SJCRH30 (cell line): ENCODE data around the gene RHCG. TPM values are rescaled to one million over a fixed set of nuclear protein-coding genes. Genes with fewer than 3 reads are reported as not detected.

Experiments used
- DNase-seq, 2 experiments: peaks; one replicate each; pipeline ENCODE4 v3.0.0-alpha.2; 2015 to 2020
- H3K27ac ChIP-seq: fragments of 250-450 bp; sonication (Bioruptor Pico); 2 replicates; pipeline ENCODE4 v1.5.1; 2020; ENCODE audit warnings: mild to moderate bottlenecking, moderate library complexity
- H3K27me3 ChIP-seq: fragments of 250-450 bp; sonication (Bioruptor Pico); 2 replicates; pipeline ENCODE4 v1.5.1; 2020; ENCODE audit warnings: mild to moderate bottlenecking, moderate library complexity
- H3K36me3 ChIP-seq: fragments of 250-450 bp; sonication (Bioruptor Pico); 2 replicates; pipeline ENCODE4 v1.5.1; 2020; ENCODE audit warnings: mild to moderate bottlenecking, moderate library complexity
- H3K4me1 ChIP-seq: fragments of 250-450 bp; sonication (Bioruptor Pico); 2 replicates; pipeline ENCODE4 v1.5.1; 2020; ENCODE audit warnings: mild to moderate bottlenecking, moderate library complexity
- H3K4me3 ChIP-seq: fragments of 250-450 bp; sonication (Bioruptor Pico); 2 replicates; pipeline ENCODE4 v1.5.1; 2020; ENCODE audit warnings: mild to moderate bottlenecking, moderate library complexity
- H3K9me3 ChIP-seq: fragments of 250-450 bp; sonication (Bioruptor Pico); replicated peaks from 2 replicates; pipeline ENCODE4 v1.5.1; 2020; ENCODE audit warnings: mild to moderate bottlenecking, moderate library complexity
- total RNA-seq: library from RNA; depleted of rRNA; stranded (reverse); fragments of >200 nt; shearing (Covaris generic); gene quantifications from 2 replicates; pipeline ENCODE4 v1.2.3, GENCODE V29; 2014

Gene RHCG
- total RNA-seq, 1 experiment from 2014 or later, result not detected

DNA sequence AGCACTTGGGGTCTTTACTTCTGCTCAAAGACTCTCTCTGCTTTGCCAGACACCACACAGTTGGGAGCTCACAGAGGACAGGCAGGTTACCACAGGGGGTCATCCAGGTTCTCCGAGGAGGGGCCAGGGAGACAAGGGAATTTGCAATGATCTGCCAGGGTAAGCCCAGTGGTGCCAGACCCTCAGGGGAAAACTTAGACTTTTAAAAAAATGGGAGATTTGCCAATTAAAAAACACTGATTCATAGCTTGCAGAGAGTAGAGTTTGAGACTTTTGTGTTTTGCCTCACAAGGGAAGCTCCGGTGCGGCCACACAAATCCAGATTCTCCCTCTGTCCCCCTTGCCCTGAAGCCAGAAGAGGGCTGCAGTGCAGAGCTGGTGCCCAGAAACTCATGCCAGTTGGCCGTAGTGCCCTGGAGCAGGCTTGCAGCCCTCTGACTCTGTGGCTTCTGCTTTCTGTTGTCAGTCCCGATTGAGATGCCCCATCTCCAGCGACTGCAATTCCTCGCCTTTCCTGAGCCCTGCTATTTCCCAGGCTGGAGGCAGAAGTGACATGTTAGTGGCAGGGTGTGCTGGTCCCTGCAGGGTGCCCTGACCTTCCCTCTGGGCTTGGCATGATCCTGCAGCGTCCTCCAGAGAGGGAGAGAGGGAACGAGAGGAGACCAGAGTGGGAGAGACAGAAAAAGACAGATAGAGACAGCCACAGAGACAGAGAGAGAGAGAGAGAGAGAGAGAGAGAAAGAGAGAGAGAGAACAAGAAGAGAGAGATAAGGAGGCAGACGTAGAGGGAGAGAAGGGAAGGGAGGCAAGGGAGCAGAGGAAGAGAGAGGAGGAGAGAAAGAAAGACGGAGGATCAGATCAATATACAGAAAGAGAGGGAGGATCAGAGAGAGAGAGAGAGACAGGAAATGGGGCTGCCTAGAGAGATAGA is 46.0 kb downstream of the RHCG start:
- peaks cover 14% of the 10 kb centered on the region for H3K27me3 ChIP-seq
- no peaks in the 10 kb centered on the region for H3K4me1 ChIP-seq
- no peak overlapping the region for H3K27ac ChIP-seq
- H3K36me3 ChIP-seq, result no peaks in the 10 kb centered on the region
- no peak overlapping the region for H3K4me3 ChIP-seq
- no peaks in the 10 kb centered on the region for H3K9me3 ChIP-seq
- DNase-seq, result no peak

DNA sequence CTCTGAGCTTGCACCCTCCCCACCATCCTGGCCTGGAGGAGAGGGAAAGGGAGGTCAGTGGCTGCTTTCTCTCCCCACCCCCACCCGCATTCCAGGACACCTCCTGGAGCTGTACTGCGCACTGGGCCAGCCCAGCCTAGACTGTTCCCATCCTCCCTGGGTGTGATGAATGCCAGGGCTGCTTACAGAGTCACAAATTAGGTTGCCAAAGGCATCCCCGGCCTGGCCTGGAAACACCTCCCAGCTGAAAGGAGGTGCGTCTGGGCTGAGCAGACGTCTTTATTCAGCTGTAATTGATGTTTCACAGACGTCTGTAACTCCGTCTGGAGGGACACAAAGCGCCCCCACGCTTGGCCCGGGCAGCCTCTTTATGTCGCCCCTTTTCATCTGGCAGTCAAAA is 47.6 kb downstream of the RHCG start:
- H3K9me3 ChIP-seq, result no peaks in the 10 kb centered on the region
- H3K4me3 ChIP-seq, result no peak overlapping the region
- H3K4me1 ChIP-seq, result no peaks in the 10 kb centered on the region
- DNase-seq, result no peak
- H3K27ac ChIP-seq, result no peak overlapping the region
- no peaks in the 10 kb centered on the region for H3K36me3 ChIP-seq
- peaks cover 16% of the 10 kb centered on the region for H3K27me3 ChIP-seq

GRCh38 chr15:89447676-89448075 is 48.7 kb downstream of the RHCG start:
- no peak overlapping the region for H3K4me3 ChIP-seq
- H3K4me1 ChIP-seq, result no peaks in the 10 kb centered on the region
- H3K27me3 ChIP-seq, result peaks cover 16% of the 10 kb centered on the region
- no peaks in the 10 kb centered on the region for H3K9me3 ChIP-seq
- H3K36me3 ChIP-seq, result no peaks in the 10 kb centered on the region
- H3K27ac ChIP-seq, result no peak overlapping the region
- no peak for DNase-seq

- Histone ChIP-seq H3K27ac (no peak overlapping the region), H3K36me3 (no peaks in the 10 kb centered on the region), H3K4me3 (no peak overlapping the region), H3K4me1 (no peaks in the 10 kb centered on the region), H3K27me3 (peaks cover 19% of the 10 kb centered on the region), H3K9me3 (no peaks in the 10 kb centered on the region)
- DNase-seq, result no peak
Measured at GRCh38 chr15:89446255-89446891, 50.0 kb downstream of the RHCG start.

- Histone ChIP-seq H3K4me1 (no peaks in the 10 kb centered on the region), H3K36me3 (no peaks in the 10 kb centered on the region), H3K27me3 (peaks cover 19% of the 10 kb centered on the region), H3K9me3 (no peaks in the 10 kb centered on the region), H3K27ac (no peak overlapping the region), H3K4me3 (no peak overlapping the region)
- DNase-seq, result no peak
Measured at GRCh38 chr15:89445518-89445917, 50.9 kb downstream of the RHCG start.

- no peak overlapping the region for H3K27ac ChIP-seq
- H3K4me3 ChIP-seq, result no peak overlapping the region
- no peaks in the 10 kb centered on the region for H3K9me3 ChIP-seq
- no peak for DNase-seq
- no peaks in the 10 kb centered on the region for H3K36me3 ChIP-seq
- peaks cover 23% of the 10 kb centered on the region for H3K27me3 ChIP-seq
- no peaks in the 10 kb centered on the region for H3K4me1 ChIP-seq
Measured at GRCh38 chr15:89444241-89445225, 51.9 kb downstream of the RHCG start.

DNA sequence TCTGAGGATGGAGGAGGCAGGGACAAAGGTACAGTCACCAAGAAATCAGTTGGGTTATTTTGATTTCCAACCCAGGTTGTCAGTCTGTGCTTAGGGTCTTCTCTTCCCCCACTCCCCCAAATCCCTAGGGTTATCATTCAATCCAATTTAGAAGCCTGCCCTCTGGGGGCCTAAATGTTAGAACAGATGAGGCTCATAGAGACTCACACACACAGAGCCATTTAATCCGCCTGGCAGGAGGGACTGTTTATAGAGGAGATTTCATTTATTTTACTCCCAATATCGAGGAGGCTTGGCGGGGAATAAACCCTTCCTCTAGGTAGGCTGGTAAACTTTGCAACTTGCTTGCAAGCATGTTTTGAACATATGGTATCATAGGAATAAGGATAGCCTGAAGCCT is 52.8 kb downstream of the RHCG start:
- no peak for DNase-seq
- Histone ChIP-seq H3K27me3 (peaks cover 28% of the 10 kb centered on the region), H3K4me1 (no peaks in the 10 kb centered on the region), H3K9me3 (no peaks in the 10 kb centered on the region), H3K36me3 (no peaks in the 10 kb centered on the region), H3K4me3 (no peak overlapping the region), H3K27ac (no peak overlapping the region)

DNA sequence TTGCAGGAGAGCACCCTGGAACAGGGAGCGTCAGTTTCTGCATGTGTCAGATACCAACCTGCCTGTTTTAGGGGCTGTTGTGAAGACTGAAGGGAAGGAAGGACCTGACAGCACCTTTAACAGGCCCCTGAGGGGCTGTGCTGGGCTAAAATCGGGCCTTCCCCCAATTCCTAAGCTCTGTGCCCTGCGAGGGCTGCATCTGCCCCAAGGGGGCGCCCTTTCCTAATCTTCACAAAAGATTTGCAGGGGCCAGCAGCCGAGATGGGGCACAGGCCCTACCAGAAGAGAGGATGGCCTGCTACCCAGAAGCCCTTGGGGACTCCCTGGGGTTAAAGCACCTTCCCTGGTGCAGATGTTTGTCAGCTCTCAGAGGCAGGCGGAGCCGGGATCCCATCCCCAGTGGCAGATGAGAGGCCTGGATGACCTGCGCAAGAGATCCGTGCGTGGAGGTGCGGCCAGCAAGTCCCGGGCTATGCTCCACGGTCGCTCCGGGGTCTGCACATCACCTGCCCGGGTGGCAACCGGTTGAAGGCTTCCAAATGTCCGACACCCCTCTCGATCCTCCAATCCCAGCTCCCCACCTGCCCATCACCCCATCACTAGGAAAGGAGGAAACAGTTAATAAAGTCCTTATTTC is 53.6 kb downstream of the RHCG start:
- Histone ChIP-seq H3K4me1 (no peaks in the 10 kb centered on the region), H3K36me3 (no peaks in the 10 kb centered on the region), H3K27ac (no peak overlapping the region), H3K4me3 (no peak overlapping the region), H3K27me3 (peaks cover 22% of the 10 kb centered on the region), H3K9me3 (no peaks in the 10 kb centered on the region)
- peak; percentile 53 to 63 for DNase-seq

DNA sequence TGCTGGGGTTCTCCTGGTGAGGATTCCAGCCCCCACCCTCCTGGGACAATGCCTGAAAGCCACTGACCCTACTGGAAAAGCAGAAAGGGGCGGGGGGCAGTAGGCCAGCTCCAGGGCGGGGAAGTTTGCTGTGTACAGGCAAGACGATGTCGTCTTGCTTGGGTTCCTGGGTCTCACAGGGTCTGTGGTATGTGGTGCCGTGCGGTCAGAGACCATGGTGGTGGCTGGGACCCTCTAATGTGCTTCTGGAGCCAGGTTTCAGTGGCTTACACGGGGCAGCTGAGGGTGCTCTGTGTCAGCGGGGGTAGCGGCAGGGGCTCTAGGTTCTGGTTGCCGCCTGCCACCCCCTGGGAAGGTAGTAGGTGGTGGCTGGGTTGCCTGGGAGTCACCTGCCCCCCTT is 54.2 kb downstream of the RHCG start:
- H3K4me1 ChIP-seq, result no peaks in the 10 kb centered on the region
- no peak for DNase-seq
- H3K36me3 ChIP-seq, result no peaks in the 10 kb centered on the region
- H3K27ac ChIP-seq, result no peak overlapping the region
- no peaks in the 10 kb centered on the region for H3K9me3 ChIP-seq
- peaks cover 21% of the 10 kb centered on the region for H3K27me3 ChIP-seq
- no peak overlapping the region for H3K4me3 ChIP-seq

GRCh38 chr15:89441295-89441812 is 55.0 kb downstream of the RHCG start:
- no peak overlapping the region for H3K4me3 ChIP-seq
- no peak overlapping the region for H3K27ac ChIP-seq
- no peaks in the 10 kb centered on the region for H3K9me3 ChIP-seq
- no peaks in the 10 kb centered on the region for H3K36me3 ChIP-seq
- no peaks in the 10 kb centered on the region for H3K4me1 ChIP-seq
- DNase-seq, result no peak
- peaks cover 26% of the 10 kb centered on the region for H3K27me3 ChIP-seq

DNA sequence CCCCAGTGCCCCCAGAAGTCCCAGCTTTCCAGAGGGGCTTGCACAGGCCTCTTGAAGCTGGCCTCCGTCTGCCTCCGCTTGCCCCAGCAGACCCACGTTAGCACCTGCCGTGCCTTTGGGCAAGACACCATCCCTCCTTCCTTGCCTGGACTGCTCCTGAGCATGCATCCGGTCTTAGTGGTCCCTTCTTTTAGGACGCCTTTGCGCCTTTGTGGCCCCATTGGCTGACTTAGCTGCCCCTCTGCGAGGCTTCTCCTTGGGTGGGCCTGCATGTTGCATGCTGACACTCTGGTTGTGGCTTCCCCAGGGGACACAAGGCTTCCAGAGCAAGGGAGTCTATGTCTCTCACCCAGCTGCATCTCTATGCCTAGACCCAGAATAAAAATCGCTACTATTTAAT is 56.6 kb downstream of the RHCG start:
- peaks cover 37% of the 10 kb centered on the region for H3K27me3 ChIP-seq

GRCh38 chr15:89436560-89437311 is 59.6 kb downstream of the RHCG start:
- DNase-seq, result no peak
- H3K4me3 ChIP-seq, result no peak overlapping the region
- no peaks in the 10 kb centered on the region for H3K4me1 ChIP-seq
- peaks cover 38% of the 10 kb centered on the region for H3K27me3 ChIP-seq
- H3K36me3 ChIP-seq, result no peaks in the 10 kb centered on the region
- no peaks in the 10 kb centered on the region for H3K9me3 ChIP-seq
- H3K27ac ChIP-seq, result no peak overlapping the region

More for the DNA sequence above, 56.6 kb downstream of the RHCG start:
- Histone ChIP-seq H3K4me3 (no peak overlapping the region), H3K36me3 (no peaks in the 10 kb centered on the region), H3K4me1 (no peaks in the 10 kb centered on the region), H3K9me3 (no peaks in the 10 kb centered on the region), H3K27ac (no peak overlapping the region)
- no peak for DNase-seq

GRCh38 chr15:89435362-89435761 is 61.0 kb downstream of the RHCG start:
- H3K27me3 ChIP-seq, result peaks cover 41% of the 10 kb centered on the region
- H3K4me3 ChIP-seq, result no peak overlapping the region
- no peaks in the 10 kb centered on the region for H3K9me3 ChIP-seq

More at GRCh38 chr15:89435362-89435761, 61.0 kb downstream of the RHCG start:
- Histone ChIP-seq H3K27ac (no peak overlapping the region), H3K36me3 (no peaks in the 10 kb centered on the region), H3K4me1 (no peaks in the 10 kb centered on the region)
- DNase-seq, result no peak
